IMR-90 (cell line): Measurements from ENCODE around the gene ITPK1. TPM values are rescaled to one million over a fixed set of nuclear protein-coding genes. Genes with fewer than 3 reads are reported as not detected.

ENCODE experiments used
- ATAC-seq: fragments of 200-7000 bp; cut with Tn5 transposase; 2 replicates; pipeline ENCODE4 v1.9.1; 2020; ENCODE audit warnings: low read depth, mild to moderate bottlenecking, moderate library complexity
- BruUV-seq: library from RNA; stranded (reverse); fragments of 400-500 nt; replicated peaks from 2 replicates; lab custom pipeline; 2021; lab: Mats Ljungman, UMichigan
- CTCF ChIA-PET: fragments of 300-600 bp; formaldehyde crosslinking; extraction: SDS; loops from one replicate; lab custom pipeline; 2021; ENCODE audit warnings: antibody characterized with exemption; lab: Yijun Ruan, JAX
- POLR2A ChIA-PET: fragments of 300-600 bp; sonication (Branson Sonifier 250); formaldehyde crosslinking; loops from one replicate; lab custom pipeline; 2022; ENCODE audit warnings: antibody characterized with exemption; ENCODE audit not compliant: unreplicated experiment; lab: Charles Lee
- DNase-seq: peaks from one replicate; pipeline ENCODE4 v3.0.0; 2013
- H2AFZ ChIP-seq: replicated peaks from 2 replicates; pipeline ENCODE3; 2013; ENCODE audit warnings: low read length, mild to moderate bottlenecking; ENCODE audit not compliant: poor library complexity
- H2AK5ac ChIP-seq: 2 replicates; pipeline ENCODE4 v1.6.1; 2013; ENCODE audit warnings: low read depth, low read length, inconsistent platforms
- H2AK9ac ChIP-seq: replicated peaks from 2 replicates; pipeline ENCODE3; 2013; ENCODE audit warnings: mild to moderate bottlenecking, low read depth, low read length, moderate library complexity; ENCODE audit not compliant: poor library complexity
- H2BK120ac ChIP-seq: 2 replicates; pipeline ENCODE4 v1.6.1; 2013; ENCODE audit warnings: low read depth, low read length, inconsistent platforms
- H2BK15ac ChIP-seq: 3 replicates; pipeline ENCODE4 v1.6.1; 2013; ENCODE audit warnings: low read depth, low read length, inconsistent platforms
- H2BK20ac ChIP-seq: 2 replicates; pipeline ENCODE4 v1.6.1; 2013; ENCODE audit warnings: low read depth, mild to moderate bottlenecking, inconsistent platforms, low read length, moderate library complexity
- H2BK5ac ChIP-seq: 2 replicates; pipeline ENCODE4 v1.6.1; 2013; ENCODE audit warnings: mild to moderate bottlenecking, low read depth, low read length, inconsistent platforms; ENCODE audit not compliant: poor library complexity, severe bottlenecking
- H3K14ac ChIP-seq: replicated peaks from 2 replicates; pipeline ENCODE4 v1.6.1; 2013; ENCODE audit warnings: low read depth, low read length, inconsistent platforms
- H3K18ac ChIP-seq: 2 replicates; pipeline ENCODE4 v1.6.1; 2013; ENCODE audit warnings: low read depth, low read length, control low read depth
- H3K23ac ChIP-seq: 2 replicates; pipeline ENCODE4 v1.6.1; 2013; ENCODE audit warnings: low read depth, low read length, inconsistent platforms
- H3K27ac ChIP-seq: 2 replicates; pipeline ENCODE4 v1.5.1; 2013; ENCODE audit warnings: mild to moderate bottlenecking, control low read depth, low read length; ENCODE audit not compliant: insufficient read depth
- H3K27me3 ChIP-seq: 2 replicates; pipeline ENCODE4 v1.6.1; 2013; ENCODE audit warnings: low read length; ENCODE audit not compliant: control insufficient read depth, insufficient read depth
- H3K36me3 ChIP-seq: 2 replicates; pipeline ENCODE4 v1.6.1; 2013; ENCODE audit warnings: low read length, mixed read lengths; ENCODE audit not compliant: control insufficient read depth, insufficient read depth
- H3K4ac ChIP-seq: 2 replicates; pipeline ENCODE4 v1.6.1; 2013; ENCODE audit warnings: low read depth, low read length, inconsistent platforms
- H3K4me1 ChIP-seq: 2 replicates; pipeline ENCODE4 v1.6.1; 2013; ENCODE audit warnings: low read length, mixed read lengths; ENCODE audit not compliant: control insufficient read depth, insufficient read depth
- H3K4me2 ChIP-seq: 2 replicates; pipeline ENCODE4 v1.6.1; 2013; ENCODE audit warnings: low read depth, mild to moderate bottlenecking, control low read depth, low read length, moderate library complexity
- H3K4me3 ChIP-seq: 2 replicates; pipeline ENCODE4 v1.5.1; 2013; ENCODE audit warnings: low read depth, mild to moderate bottlenecking, control low read depth, low read length, moderate library complexity; ENCODE audit not compliant: insufficient read depth
- H3K56ac ChIP-seq: 2 replicates; pipeline ENCODE4 v1.6.1; 2013; ENCODE audit warnings: low read length, inconsistent platforms; ENCODE audit not compliant: insufficient read depth; ENCODE audit errors: extremely low read depth
- H3K79me1 ChIP-seq, 2 experiments: 2 replicates each; pipeline ENCODE4 v1.6.1; 2013; ENCODE audit warnings: low read length in 2 of 2, inconsistent platforms in 1 of 2, low read depth in 1 of 2
- H3K9ac ChIP-seq: 2 replicates; pipeline ENCODE4 v1.6.1; 2013; ENCODE audit warnings: low read depth, low read length, control low read depth
- H3K9me1 ChIP-seq: 2 replicates; pipeline ENCODE4 v1.6.1; 2013; ENCODE audit warnings: low read length, inconsistent platforms; ENCODE audit not compliant: insufficient read depth
- H3K9me3 ChIP-seq: 2 replicates; pipeline ENCODE4 v1.6.1; 2013; ENCODE audit warnings: low read length; ENCODE audit not compliant: control insufficient read depth, insufficient read depth
- H4K20me1 ChIP-seq: 2 replicates; pipeline ENCODE4 v1.6.1; 2013; ENCODE audit warnings: low read length, inconsistent platforms; ENCODE audit not compliant: insufficient read depth
- H4K5ac ChIP-seq: 2 replicates; pipeline ENCODE4 v1.6.1; 2013; ENCODE audit warnings: mild to moderate bottlenecking, low read depth, low read length, control low read depth
- H4K8ac ChIP-seq, 2 experiments: 2 replicates each; pipeline ENCODE4 v1.6.1; 2013; ENCODE audit warnings: low read depth in 2 of 2, low read length in 2 of 2, control low read depth in 1 of 2, inconsistent platforms in 1 of 2
- H4K91ac ChIP-seq: 2 replicates; pipeline ENCODE4 v1.6.1; 2013; ENCODE audit warnings: low read depth, low read length, inconsistent platforms; ENCODE audit not compliant: insufficient read depth
- BHLHE40 ChIP-seq: fragments of 150-350 bp; IDR thresholded peaks from 2 replicates; pipeline ENCODE4 v1.6.1; 2016; ENCODE audit warnings: mild to moderate bottlenecking, low read depth, low read length
- CEBPB ChIP-seq: IDR thresholded peaks from 2 replicates; pipeline ENCODE4 v1.6.1; 2012; ENCODE audit warnings: low read depth, low read length, improper control_type of control experiment
- CHD1 ChIP-seq: IDR thresholded peaks from 2 replicates; pipeline ENCODE4 v1.6.1; 2012; ENCODE audit warnings: low read depth, low read length, improper control_type of control experiment
- CTCF ChIP-seq: conservative IDR thresholded peaks from 2 replicates; pipeline ENCODE4 v1.5.1; 2012; ENCODE audit warnings: mild to moderate bottlenecking, low read depth, low read length, improper control_type of control experiment
- ELK1 ChIP-seq: fragments of 150-350 bp; IDR thresholded peaks from 2 replicates; pipeline ENCODE4 v1.6.1; 2016; ENCODE audit warnings: low read depth, mild to moderate bottlenecking, low read length, moderate library complexity, borderline replicate concordance
- FOS ChIP-seq: fragments of 150-350 bp; IDR thresholded peaks from 2 replicates; pipeline ENCODE4 v1.6.1; 2016; ENCODE audit warnings: low read depth, low read length
- MAFK ChIP-seq: IDR thresholded peaks from 2 replicates; pipeline ENCODE4 v1.6.1; 2012; ENCODE audit warnings: low read depth, low read length, improper control_type of control experiment
- MAZ ChIP-seq: IDR thresholded peaks from 2 replicates; pipeline ENCODE4 v1.6.1; 2012; ENCODE audit warnings: low read depth, mild to moderate bottlenecking, low read length, improper control_type of control experiment, moderate library complexity, borderline replicate concordance
- MXI1 ChIP-seq: IDR thresholded peaks from 2 replicates; pipeline ENCODE4 v1.6.1; 2012; ENCODE audit warnings: low read depth, mild to moderate bottlenecking, low read length, moderate library complexity, borderline replicate concordance
- NFE2L2 ChIP-seq: fragments of 150-350 bp; IDR thresholded peaks from 2 replicates; pipeline ENCODE4 v1.6.1; 2016; ENCODE audit warnings: low read depth, mild to moderate bottlenecking, low read length
- POLR2A ChIP-seq: IDR thresholded peaks from 2 replicates; pipeline ENCODE4 v1.6.1; 2012; ENCODE audit warnings: mild to moderate bottlenecking, low read depth, low read length
- RAD21 ChIP-seq: IDR thresholded peaks from 2 replicates; pipeline ENCODE4 v1.6.1; 2012; ENCODE audit warnings: low read length, improper control_type of control experiment
- RCOR1 ChIP-seq: IDR thresholded peaks from 2 replicates; pipeline ENCODE4 v1.6.1; 2012; ENCODE audit warnings: mild to moderate bottlenecking, low read length, improper control_type of control experiment; ENCODE audit not compliant: insufficient replicate concordance
- RFX5 ChIP-seq: IDR thresholded peaks from 2 replicates; pipeline ENCODE4 v1.8.0; 2012; ENCODE audit warnings: low read depth, mild to moderate bottlenecking, low read length, moderate library complexity
- SMC3 ChIP-seq: fragments of 150-350 bp; IDR thresholded peaks from 2 replicates; pipeline ENCODE4 v1.6.1; 2016; ENCODE audit warnings: low read depth, mild to moderate bottlenecking, antibody characterized with exemption, low read length, moderate library complexity
- WGBS, 2 experiments: methylation state at CpG; one replicate each; pipeline versions ENCODE4 v1.1.5 to v1.1.7; 2013; ENCODE audit warnings: missing lambda C conversion rate in 2 of 2; ENCODE audit not compliant: insufficient read length in 1 of 2; ENCODE audit errors: extremely low coverage in 2 of 2; 5-methylcytosine and 5-hydroxymethylcytosine counted together
- dilution Hi-C: fragments of 300-500 bp; cut with HindIII; formaldehyde crosslinking; loops from one replicate; pipeline ENCODE4 v1.14.3; 2018; ENCODE audit warnings: low sequenced_read_pairs; ENCODE audit not compliant: unreplicated experiment
- in situ Hi-C: fragments of 300-500 bp; cut with MboI; formaldehyde crosslinking; loops from 3 replicates; pipeline ENCODE4 v1.14.3; 2019; ENCODE audit warnings: low sequenced_read_pairs, inconsistent platforms, mixed read lengths
- intact Hi-C: fragments of 100-400 bp; cut with micrococcal nuclease; formaldehyde crosslinking; loops from 2 replicates; pipeline ENCODE4 v1.10.0; 2022
- polyA plus RNA-seq, 3 experiments: library from polyadenylated mRNA; depleted of rRNA; stranded (reverse); fragments of >200 nt; gene quantifications; 2 replicates each; pipeline ENCODE4 v1.2.3, GENCODE V29; 2012; ENCODE audit warnings: low replicate concordance in 1 of 3
- total RNA-seq: library from RNA; depleted of rRNA; stranded (reverse); fragments of >200 nt; gene quantifications from 2 replicates; pipeline ENCODE4 v1.2.3, GENCODE V29; 2012
- TF ChIP-seq, protein P1 (sequence below): fragments of 150-350 bp; IDR thresholded peaks from 2 replicates; pipeline ENCODE4 v1.6.1; 2017; ENCODE audit warnings: mild to moderate bottlenecking, antibody characterized with exemption, low read length, low read depth

ITPK1 gene
- total and polyA plus RNA-seq, 2 of the 4 experiments (the other 2 are of a cell fraction): 21.7 to 26.9 TPM

- POLR2A ChIA-PET: no interaction called here
- in situ Hi-C loops: no loop called here
These were observed 66.9 kb downstream of the ITPK1 start for GRCh38 chr14:93048843-93049242.

More at GRCh38 chr14:93048843-93049242, 66.9 kb downstream of the ITPK1 start:
- Histone ChIP-seq H3K9ac (no peak overlapping the region), H3K4ac (no peak overlapping the region), H3K9me1 (no peaks in the 10 kb centered on the region; the same call in 1 of the 2 replicates), H3K4me3 (no peak overlapping the region), H2AFZ (no peak overlapping the region), H3K27me3 (peaks cover 35% of the 10 kb centered on the region), H3K36me3 (no peaks in the 10 kb centered on the region), H3K79me1 (no peaks in the 10 kb centered on the region), H2BK5ac (no peak overlapping the region), H3K27ac (no peak overlapping the region), H4K91ac (no peak overlapping the region), H2BK20ac (no peak overlapping the region), H2BK15ac (no peak overlapping the region), H3K4me1 (peaks cover 11% of the 10 kb centered on the region), H2BK120ac (no peak overlapping the region), H3K18ac (no peak overlapping the region), H3K9me3 (no peaks in the 10 kb centered on the region), H3K23ac (no peak overlapping the region), H4K8ac (no peak overlapping the region), H4K20me1 (peaks cover 35% of the 10 kb centered on the region), H3K14ac (no peak overlapping the region), H2AK5ac (no peak overlapping the region), H4K5ac (no peak overlapping the region), H3K56ac (no peak overlapping the region), H3K4me2 (no peak overlapping the region), H2AK9ac (no peak overlapping the region)
- intact Hi-C loops (no loop called here), dilution Hi-C loops (no loop called here)
- ATAC-seq: no peak
- DNase-seq: no peak
- CTCF ChIA-PET: no interaction called here
- no peak for TF ChIP-seq MXI1
- no peak for TF ChIP-seq CHD1
- no peak for TF ChIP-seq FOS
- no peak for TF ChIP-seq NFE2L2
- no peak for TF ChIP-seq BHLHE40
- TF ChIP-seq MAFK: no peak
- TF ChIP-seq MAZ: no peak
- TF ChIP-seq, protein P1, sequence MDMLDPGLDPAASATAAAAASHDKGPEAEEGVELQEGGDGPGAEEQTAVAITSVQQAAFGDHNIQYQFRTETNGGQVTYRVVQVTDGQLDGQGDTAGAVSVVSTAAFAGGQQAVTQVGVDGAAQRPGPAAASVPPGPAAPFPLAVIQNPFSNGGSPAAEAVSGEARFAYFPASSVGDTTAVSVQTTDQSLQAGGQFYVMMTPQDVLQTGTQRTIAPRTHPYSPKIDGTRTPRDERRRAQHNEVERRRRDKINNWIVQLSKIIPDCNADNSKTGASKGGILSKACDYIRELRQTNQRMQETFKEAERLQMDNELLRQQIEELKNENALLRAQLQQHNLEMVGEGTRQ: no peak
- no peak for TF ChIP-seq ELK1
- no peak for TF ChIP-seq SMC3
- TF ChIP-seq RCOR1: no peak
- TF ChIP-seq CEBPB: no peak
- TF ChIP-seq CTCF: no peak
- TF ChIP-seq RAD21: no peak
- no peak for TF ChIP-seq POLR2A
- TF ChIP-seq RFX5: no peak
- no TSS peak for BruUV-seq
- no CpG with 5 or more reads among the region's 2 CpGs for WGBS, 2 experiments
